OCI-LY3 (cell line): ENCODE data around the gene LRRC75B.
A peak's percentile ranks its signal among the peaks of the same experiment; 100 is the strongest.
"Not testable (repeated sequence)": the region's sequence is repeated elsewhere in the genome, so short reads cannot be mapped to it uniquely, and the experiment has no call there.

Experiments
- EZH2phosphoT487 ChIP-seq: fragments of 200-600 bp; shearing (Covaris generic); IDR thresholded peaks from 2 replicates; pipeline ENCODE4 v1.6.1; 2018; ENCODE audit warnings: antibody characterized with exemption, mixed run types, low read depth
- TF ChIP-seq, protein P1 (sequence below): fragments of 200-600, 300-600 bp; sonication (generic); IDR thresholded peaks from 2 replicates; pipeline ENCODE4 v1.5.1; 2014; ENCODE audit warnings: antibody characterized with exemption, low read length, low read depth

DNA sequence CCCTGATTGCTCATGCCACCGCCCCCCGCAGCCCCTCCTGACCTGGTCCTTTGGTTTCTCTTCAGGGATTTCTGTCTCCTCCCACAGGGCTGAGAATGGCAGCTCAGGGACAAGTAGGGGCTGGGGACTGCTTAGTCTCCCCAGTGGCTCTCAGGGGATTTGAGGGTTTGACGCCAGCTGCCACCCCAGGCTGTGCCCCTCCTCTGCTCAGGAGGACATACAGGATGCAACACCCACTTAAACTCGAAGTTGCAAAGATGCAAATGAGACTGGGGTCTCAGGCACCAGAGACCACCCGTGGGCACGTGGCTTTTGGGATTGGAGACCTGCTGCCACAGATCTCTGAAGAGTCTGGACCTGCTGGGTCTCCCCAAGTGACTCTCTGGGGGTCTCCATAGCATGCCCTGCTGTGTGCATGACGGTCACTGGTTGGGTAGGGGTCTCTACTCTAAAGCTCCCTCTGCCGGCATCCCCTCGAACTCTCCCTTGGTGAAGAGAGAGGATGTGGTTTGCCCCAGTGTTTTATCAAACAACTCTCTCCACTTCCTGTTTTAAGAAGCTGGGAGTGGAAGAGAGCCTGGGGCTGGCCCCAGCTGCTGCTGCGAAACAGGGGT lies 42.0 kb upstream of the LRRC75B start:
- TF ChIP-seq, protein P1, sequence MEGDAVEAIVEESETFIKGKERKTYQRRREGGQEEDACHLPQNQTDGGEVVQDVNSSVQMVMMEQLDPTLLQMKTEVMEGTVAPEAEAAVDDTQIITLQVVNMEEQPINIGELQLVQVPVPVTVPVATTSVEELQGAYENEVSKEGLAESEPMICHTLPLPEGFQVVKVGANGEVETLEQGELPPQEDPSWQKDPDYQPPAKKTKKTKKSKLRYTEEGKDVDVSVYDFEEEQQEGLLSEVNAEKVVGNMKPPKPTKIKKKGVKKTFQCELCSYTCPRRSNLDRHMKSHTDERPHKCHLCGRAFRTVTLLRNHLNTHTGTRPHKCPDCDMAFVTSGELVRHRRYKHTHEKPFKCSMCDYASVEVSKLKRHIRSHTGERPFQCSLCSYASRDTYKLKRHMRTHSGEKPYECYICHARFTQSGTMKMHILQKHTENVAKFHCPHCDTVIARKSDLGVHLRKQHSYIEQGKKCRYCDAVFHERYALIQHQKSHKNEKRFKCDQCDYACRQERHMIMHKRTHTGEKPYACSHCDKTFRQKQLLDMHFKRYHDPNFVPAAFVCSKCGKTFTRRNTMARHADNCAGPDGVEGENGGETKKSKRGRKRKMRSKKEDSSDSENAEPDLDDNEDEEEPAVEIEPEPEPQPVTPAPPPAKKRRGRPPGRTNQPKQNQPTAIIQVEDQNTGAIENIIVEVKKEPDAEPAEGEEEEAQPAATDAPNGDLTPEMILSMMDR, result peak; percentile 42
- not testable (repeated sequence) for TF ChIP-seq EZH2phosphoT487
